GM23248 (cell line): ENCODE results near the gene EHBP1L1. TPM values are rescaled to one million over a fixed set of nuclear protein-coding genes. Genes with fewer than 3 reads are reported as not detected.

Experiments
- DNase-seq: peaks from one replicate; pipeline ENCODE4 v3.0.0-alpha.2; 2015
- H2AFZ ChIP-seq: fragments of 200-600 bp; sonication (generic); 2 replicates; pipeline ENCODE4 v1.6.1; 2016; ENCODE audit warnings: antibody characterized with exemption
- H3F3A ChIP-seq: fragments of 200-600 bp; sonication (generic); 2 replicates; pipeline ENCODE4 v1.6.1; 2016; ENCODE audit warnings: mild to moderate bottlenecking, antibody characterized with exemption, mixed run types; ENCODE audit not compliant: insufficient read depth
- H3K27ac ChIP-seq: fragments of 200-600 bp; sonication (generic); 2 replicates; pipeline ENCODE4 v1.5.1; 2016; ENCODE audit warnings: mild to moderate bottlenecking
- H3K27me3 ChIP-seq: fragments of 200-600 bp; sonication (generic); replicated peaks from 2 replicates; pipeline ENCODE4 v1.6.1; 2016; ENCODE audit warnings: mild to moderate bottlenecking; ENCODE audit not compliant: insufficient read depth
- H3K36me3 ChIP-seq: fragments of 200-600 bp; sonication (generic); 2 replicates; pipeline ENCODE4 v1.6.1; 2016; ENCODE audit warnings: low read depth, mild to moderate bottlenecking
- H3K4me1 ChIP-seq: fragments of 200-600 bp; sonication (generic); 2 replicates; pipeline ENCODE4 v1.6.1; 2016; ENCODE audit warnings: mild to moderate bottlenecking; ENCODE audit not compliant: insufficient read depth
- H3K4me2 ChIP-seq: fragments of 200-600 bp; sonication (generic); one replicate; pipeline ENCODE4 v1.6.1; 2016; ENCODE audit warnings: mild to moderate bottlenecking; ENCODE audit not compliant: unreplicated experiment
- H3K4me3 ChIP-seq: fragments of 200-600 bp; sonication (generic); 2 replicates; pipeline ENCODE4 v1.5.1; 2016; ENCODE audit warnings: mild to moderate bottlenecking
- H3K79me2 ChIP-seq: fragments of 200-600 bp; sonication (generic); 2 replicates; pipeline ENCODE4 v1.6.1; 2016; ENCODE audit warnings: mild to moderate bottlenecking; ENCODE audit not compliant: insufficient read depth
- H3K9ac ChIP-seq: fragments of 200-600 bp; sonication (generic); 2 replicates; pipeline ENCODE4 v1.6.1; 2016; ENCODE audit warnings: mild to moderate bottlenecking
- H3K9me2 ChIP-seq: fragments of 200-600 bp; sonication (generic); 2 replicates; pipeline ENCODE4 v1.6.1; 2016; ENCODE audit warnings: mixed run types, mild to moderate bottlenecking, moderate library complexity; ENCODE audit not compliant: insufficient read depth
- H3K9me3 ChIP-seq: fragments of 200-600 bp; sonication (generic); one replicate; pipeline ENCODE4 v1.6.1; 2017; ENCODE audit warnings: low read depth
- H4K20me1 ChIP-seq: fragments of 200-600 bp; sonication (generic); 2 replicates; pipeline ENCODE4 v1.6.0; 2016; ENCODE audit not compliant: insufficient read depth
- EZH2 ChIP-seq: fragments of 200-600 bp; sonication (generic); IDR thresholded peaks from 2 replicates; pipeline ENCODE4 v1.6.1; 2018; ENCODE audit warnings: antibody characterized with exemption, mild to moderate bottlenecking; ENCODE audit not compliant: insufficient read depth, poor library complexity, severe bottlenecking
- EZH2phosphoT487 ChIP-seq: fragments of 200-600 bp; sonication (generic); IDR thresholded peaks from 2 replicates; pipeline ENCODE4 v1.6.1; 2018; ENCODE audit warnings: antibody characterized with exemption, moderate library complexity, mild to moderate bottlenecking, low read depth; ENCODE audit not compliant: insufficient read depth
- WGBS, 2 experiments: methylation state at CpG; one replicate each; pipeline ENCODE4 v1.1.6; 2015 to 2017; ENCODE audit warnings: low lambda C conversion rate in 2 of 2, low coverage in 1 of 2; ENCODE audit errors: missing lambda C conversion rate in 2 of 2; 5-methylcytosine and 5-hydroxymethylcytosine counted together
- in situ Hi-C: fragments of 300-500 bp; cut with MboI; formaldehyde crosslinking; loops from 2 replicates; pipeline ENCODE4 v1.15.0; 2020
- polyA plus RNA-seq: library from polyadenylated mRNA; unstranded; fragments of >200 nt; fragmentation: Nextera tagmentation; extraction: Ambion mirVana; gene quantifications from 2 replicates; pipeline ENCODE4 v1.2.1, GENCODE V29; 2016
- total RNA-seq: library from RNA; depleted of rRNA; stranded (reverse); fragments of >200 nt; shearing (Covaris generic); gene quantifications from 2 replicates; pipeline ENCODE4 v1.2.3, GENCODE V29; 2014

The EHBP1L1 gene
- total and polyA plus RNA-seq, 2 experiments from 2014 or later, result 11.5 to 85.5 TPM

GRCh38 chr11:65571420-65571819 is 4.4 kb upstream of the EHBP1L1 start:
- Histone ChIP-seq H3K4me1 (peaks cover 37% of the 10 kb centered on the region), H3K27me3 (no peaks in the 10 kb centered on the region), H3K4me2 (peak overlapping the region; percentile 80), H3K27ac (peak overlapping the region; percentile 72), H3K79me2 (peaks cover 60% of the 10 kb centered on the region), H4K20me1 (no peaks in the 10 kb centered on the region), H2AFZ (no peak overlapping the region), H3F3A (peaks cover 20% of the 10 kb centered on the region), H3K4me3 (peak overlapping the region; percentile 92), H3K36me3 (no peaks in the 10 kb centered on the region), H3K9ac (peak overlapping the region; percentile 92), H3K9me3 (no peaks in the 10 kb centered on the region), H3K9me2 (no peaks in the 10 kb centered on the region)
- TF ChIP-seq EZH2phosphoT487 (no peak), EZH2 (no peak)
- in situ Hi-C loops, result no loop called here
- WGBS, 2 experiments, result 64 to 70% methylated on average over 6 to 9 of the region's 9 CpGs
- DNase-seq, result no peak

DNA sequence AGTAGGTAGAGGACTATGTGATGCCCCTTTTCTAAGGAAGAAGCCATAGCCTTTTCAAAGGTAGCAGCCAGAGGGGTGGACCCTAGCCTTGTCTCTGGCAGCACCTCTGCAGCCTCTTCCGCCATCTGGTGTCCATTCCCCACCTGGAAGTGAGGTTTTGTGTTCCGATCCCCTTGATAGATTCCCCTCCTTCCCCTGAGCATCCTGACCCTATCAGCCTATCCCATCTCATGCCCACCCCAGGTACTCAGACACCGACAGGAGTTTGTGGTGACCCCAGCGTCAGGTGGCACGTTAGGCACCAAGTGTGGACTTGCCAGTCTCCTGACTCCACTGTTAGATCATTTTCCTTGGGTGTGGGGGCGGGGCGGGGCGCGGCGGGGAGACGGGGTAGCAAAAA is 3.9 kb upstream of the EHBP1L1 start:
- no peak for TF ChIP-seq EZH2phosphoT487
- no peak for TF ChIP-seq EZH2
- peaks cover 60% of the 10 kb centered on the region for H3K79me2 ChIP-seq
- in situ Hi-C loops, result no loop called here
- H3K4me1 ChIP-seq, result peaks cover 40% of the 10 kb centered on the region
- H3K9ac ChIP-seq, result peak overlapping the region; percentile 92
- no peaks in the 10 kb centered on the region for H3K27me3 ChIP-seq
- no peaks in the 10 kb centered on the region for H4K20me1 ChIP-seq
- no peaks in the 10 kb centered on the region for H3K9me3 ChIP-seq
- H3K4me2 ChIP-seq, result peak overlapping the region; percentile 80
- no peaks in the 10 kb centered on the region for H3K36me3 ChIP-seq
- H3K4me3 ChIP-seq, result peak overlapping the region; percentile 92
- H3K9me2 ChIP-seq, result no peaks in the 10 kb centered on the region
- 10 to 11% methylated on average over 11 of the region's 11 CpGs for WGBS, 2 experiments
- peaks cover 20% of the 10 kb centered on the region for H3F3A ChIP-seq
- peak; percentile 61 for DNase-seq
- H2AFZ ChIP-seq, result no peak overlapping the region
- H3K27ac ChIP-seq, result peak overlapping the region; percentile 72

DNA sequence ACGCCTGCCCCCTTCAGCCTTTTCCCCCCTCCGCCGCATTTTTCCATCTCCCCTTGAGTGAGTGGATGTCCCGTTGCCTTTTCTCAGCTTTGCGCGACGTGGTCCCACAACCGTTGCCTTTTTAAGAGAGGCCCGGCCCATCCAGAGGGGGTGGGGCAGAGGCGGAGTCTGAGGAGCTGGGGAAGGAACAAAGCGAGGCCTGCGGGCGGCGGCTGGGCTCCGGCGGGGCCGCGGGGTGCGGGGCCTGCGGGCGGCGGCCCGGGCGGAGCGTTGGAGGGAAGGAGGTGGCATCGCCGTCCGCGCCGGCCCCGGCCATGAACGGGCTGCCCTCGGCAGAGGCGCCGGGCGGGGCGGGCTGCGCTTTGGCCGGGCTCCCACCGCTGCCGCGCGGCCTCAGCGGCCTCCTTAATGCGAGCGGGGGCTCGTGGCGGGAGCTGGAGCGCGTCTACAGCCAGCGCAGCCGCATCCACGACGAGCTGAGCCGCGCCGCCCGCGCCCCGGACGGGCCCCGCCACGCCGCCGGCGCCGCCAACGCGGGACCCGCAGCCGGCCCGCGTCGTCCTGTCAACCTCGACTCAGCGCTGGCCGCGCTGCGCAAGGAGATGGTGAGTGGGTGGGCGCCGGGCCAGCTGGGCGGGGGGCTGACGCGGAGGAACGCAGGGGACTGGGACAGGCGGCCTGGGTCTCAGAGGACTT is 3.3 kb upstream of the EHBP1L1 start, which contains the start of gene FAM89B:
FAM89B (plus strand) TSS at position 183 of the 696 bp plus-strand sequence; CDS start at position 315, 132 bp downstream.
- peak within 1 kb of the TSS; percentile 92 for H3K4me3 ChIP-seq
- peaks cover 59% of the 10 kb centered on the region for H3K79me2 ChIP-seq
- H3K4me2 ChIP-seq, result peak within 1 kb of the TSS; percentile 80
- 1 to 2% methylated on average over 51 to 71 of the region's 86 CpGs for WGBS, 2 experiments
- H4K20me1 ChIP-seq, result no peaks in the 10 kb centered on the region
- peaks cover 43% of the 10 kb centered on the region for H3K4me1 ChIP-seq
- H3K9me2 ChIP-seq, result no peaks in the 10 kb centered on the region
- peak within 1 kb of the TSS; percentile 72 for H3K27ac ChIP-seq
- TF ChIP-seq EZH2, result no peak
- no peak for TF ChIP-seq EZH2phosphoT487
- DNase-seq, result peak; percentile 90
- peak within 1 kb of the TSS; percentile 92 for H3K9ac ChIP-seq
- in situ Hi-C loops, result no loop called here
- no peaks in the 10 kb centered on the region for H3K27me3 ChIP-seq
- no peaks in the 10 kb centered on the region for H3K9me3 ChIP-seq
- no peaks in the 10 kb centered on the region for H3K36me3 ChIP-seq
- H3F3A ChIP-seq, result peaks cover 20% of the 10 kb centered on the region
- H2AFZ ChIP-seq, result no peak within 1 kb of the TSS

DNA sequence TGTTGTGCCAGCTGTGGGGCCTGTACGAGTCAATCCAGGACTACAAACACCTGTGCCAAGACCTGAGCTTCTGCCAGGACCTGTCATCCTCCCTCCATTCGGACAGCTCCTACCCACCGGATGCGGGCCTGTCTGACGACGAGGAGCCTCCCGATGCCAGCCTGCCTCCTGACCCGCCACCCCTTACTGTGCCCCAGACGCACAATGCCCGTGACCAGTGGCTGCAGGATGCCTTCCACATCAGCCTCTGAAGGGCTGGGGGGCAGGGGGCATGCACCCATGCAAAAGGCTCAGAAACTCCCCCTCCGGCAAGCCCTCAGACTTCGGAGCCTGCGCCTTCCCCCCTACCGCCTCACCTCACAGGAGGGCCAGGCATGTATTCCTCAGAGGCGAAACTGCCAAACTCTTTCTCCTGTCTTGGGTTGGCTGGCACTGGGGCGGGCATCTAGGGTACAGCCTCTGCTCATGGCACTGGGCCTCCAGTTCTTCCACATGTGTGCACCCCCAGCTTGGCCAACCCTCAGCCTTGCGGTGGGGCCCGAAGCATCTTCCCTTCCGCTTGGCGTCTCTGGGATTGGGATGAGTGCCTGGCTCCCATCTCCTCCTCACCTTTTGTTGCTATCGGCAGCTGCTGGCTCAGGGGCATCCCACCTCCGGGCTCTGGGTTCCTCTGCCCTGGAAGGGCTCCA is 2.3 kb upstream of the EHBP1L1 start:
- H3K27ac ChIP-seq, result peak overlapping the region; percentile 72
- no peak for TF ChIP-seq EZH2
- TF ChIP-seq EZH2phosphoT487, result no peak

More for the DNA sequence above, 2.3 kb upstream of the EHBP1L1 start:
- no peaks in the 10 kb centered on the region for H4K20me1 ChIP-seq
- H3K4me3 ChIP-seq, result peak overlapping the region; percentile 92
- H3F3A ChIP-seq, result peaks cover 20% of the 10 kb centered on the region
- in situ Hi-C loops, result no loop called here
- H3K36me3 ChIP-seq, result no peaks in the 10 kb centered on the region
- H3K4me2 ChIP-seq, result peak overlapping the region; percentile 63
- H3K79me2 ChIP-seq, result peaks cover 61% of the 10 kb centered on the region
- peak; percentile 59 for DNase-seq
- no peak overlapping the region for H2AFZ ChIP-seq
- WGBS, 2 experiments, result 16 to 17% methylated on average over 22 of the region's 22 CpGs
- no peaks in the 10 kb centered on the region for H3K27me3 ChIP-seq
- H3K9ac ChIP-seq, result peak overlapping the region; percentile 92
- H3K4me1 ChIP-seq, result peaks cover 42% of the 10 kb centered on the region
- no peaks in the 10 kb centered on the region for H3K9me2 ChIP-seq
- H3K9me3 ChIP-seq, result no peaks in the 10 kb centered on the region
